Adrenal gland (tissue), 12 donors: ENCODE measurements around the gene SLFN5. TPM values are rescaled to one million over a fixed set of nuclear protein-coding genes. Genes with fewer than 3 reads are reported as not detected.

Experiments used
- DNase-seq, 7 donors: peaks; one replicate each; pipeline ENCODE4 v3.0.0-alpha.2; 2019 to 2020
- H3K27ac ChIP-seq, 5 donors: fragments of 200-600 bp; sonication (generic) in 4 of 5; 1 replicate in 3 of 5; 2 replicates in 2 of 5; pipeline versions ENCODE4 v1.5.1 to v1.8.0; 2016 to 2020; ENCODE audit warnings: mild to moderate bottlenecking in 1 of 5
- H3K27me3 ChIP-seq: fragments of 200-600 bp; 2 replicates; pipeline ENCODE4 v1.8.0; 2021
- H3K36me3 ChIP-seq, 2 donors: fragments of 200-600 bp; replicated peaks in 1 of 2; 1 replicate in 1 of 2; 2 replicates in 1 of 2; pipeline versions ENCODE4 v1.5.1 to v1.8.0; 2018 to 2022
- H3K4me1 ChIP-seq, 2 donors: fragments of 200-600 bp; replicated peaks in 1 of 2; 1 replicate in 1 of 2; 2 replicates in 1 of 2; pipeline versions ENCODE4 v1.5.1 to v1.8.0; 2018 to 2021
- H3K4me3 ChIP-seq, 4 donors: fragments of 200-600 bp; sonication (generic) in 3 of 4; one replicate each; pipeline ENCODE4 v1.5.1; 2016 to 2018
- H3K9me3 ChIP-seq, 3 donors: fragments of 200-600 bp; sonication (generic) in 1 of 3; replicated peaks in 1 of 3; 1 replicate in 2 of 3; 2 replicates in 1 of 3; pipeline versions ENCODE4 v1.5.1 to v1.8.0; 2016 to 2021
- POLR2A ChIP-seq, 2 donors: fragments of 450-650 bp; IDR thresholded peaks; one replicate each; pipeline ENCODE4 v1.6.1; 2017; ENCODE audit warnings: antibody characterized with exemption in 2 of 2, mild to moderate bottlenecking in 2 of 2, moderate library complexity in 1 of 2
- WGBS, 4 donors: extraction: QIAGEN DNeasy Blood & Tissue Kit in 2 of 4; methylation state at CpG; one replicate each; pipeline versions ENCODE4 v1.1.5 to v1.1.7; 2013 to 2017; 5-methylcytosine and 5-hydroxymethylcytosine counted together
- intact Hi-C, 2 donors: fragments of 100-400 bp; cut with DNase I; formaldehyde crosslinking; loops; one replicate each; pipeline versions ENCODE4 v1.14.1 to v1.15.0; 2022 to 2023
- polyA plus RNA-seq, 3 donors: library from polyadenylated mRNA; stranded (reverse); fragments of 200-250 nt in 2 of 3; fragments of 350-450 nt in 1 of 3; fragmentation: Illumina TruSeq in 1 of 3; extraction: RNeasy Lipid Tissue Mini Kit (QIAGEN cat#74804) in 1 of 3; gene quantifications; one replicate each; pipeline ENCODE4 v1.2.3, GENCODE V29; 2013 to 2014
- total RNA-seq, 9 donors: library from RNA; depleted of rRNA in 4 of 9; stranded (reverse); fragments of >200 nt in 4 of 9; fragments of 120-200 nt in 1 of 9; fragmentation: NEBNext Ultra II Directional in 1 of 9; extraction: Animal tissue kit (Norgen Biotek cat#: 25700) in 1 of 9; gene quantifications; one replicate each; pipeline versions ENCODE4 v1.1.0 to v1.2.4, GENCODE V29; 2013 to 2023
- TF ChIP-seq, protein P1 (sequence below), 6 experiments: fragments of 450-650 bp in 4 of 6; fragments of 200-600 bp in 2 of 6; sonication (generic) in 1 of 6; IDR thresholded peaks; 1 replicate in 5 of 6; 2 replicates in 1 of 6; pipeline versions ENCODE4 v1.5.1 to v1.8.0; 2016 to 2021; ENCODE audit warnings: antibody characterized with exemption in 6 of 6, mild to moderate bottlenecking in 2 of 6, moderate library complexity in 1 of 6
- donor health status: healthy with polysubstance abuse.
- donor health status: Bipolar disorder and iron deficiency.
- donor health status: DM: yes; HTN: yes; CAD: no.
- donor health status: DM: no; HTN: no; CAD: no.
- donor health status: DM: no; HTN: no; CAD: no.
- donor health status: DM: yes; HTN: yes; CAD: no.

Gene SLFN5
- total and polyA plus RNA-seq, 12 donors, result 3.2 to 57.8 (median 34.4) TPM

DNA sequence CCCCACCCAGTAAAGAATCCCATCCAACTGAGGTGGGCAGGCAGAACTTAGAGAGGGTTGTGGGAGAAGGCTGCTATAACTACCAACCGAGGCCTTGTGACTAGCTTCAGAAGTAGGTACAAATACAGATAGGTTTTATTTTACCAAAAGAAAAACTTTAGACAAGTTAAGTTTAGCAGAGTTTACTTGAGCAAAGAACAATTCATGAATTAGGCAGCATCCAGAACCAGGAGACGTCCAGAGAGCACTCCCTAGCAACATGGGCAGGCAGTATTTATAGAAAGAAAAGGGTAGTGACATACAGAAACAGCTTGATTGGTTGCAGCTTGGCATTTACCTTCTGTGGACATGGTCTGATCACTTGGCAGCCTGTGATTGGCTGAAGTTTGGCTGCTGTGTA, 42.1 kb downstream of the SLFN5 start:
- H3K36me3 ChIP-seq, result no peaks in the 10 kb centered on the region
- no peak overlapping the region for H3K4me3 ChIP-seq
- H3K27me3 ChIP-seq, result no peaks in the 10 kb centered on the region
- DNase-seq, result no peak
- 70 to 84% (median 81%) methylated on average over 2 of the region's 2 CpGs for WGBS, 4 donors
- intact Hi-C loops, result no loop called here
- no peak for TF ChIP-seq POLR2A (IDR thresholded peaks at IDR 0.05)
- TF ChIP-seq, protein P1, sequence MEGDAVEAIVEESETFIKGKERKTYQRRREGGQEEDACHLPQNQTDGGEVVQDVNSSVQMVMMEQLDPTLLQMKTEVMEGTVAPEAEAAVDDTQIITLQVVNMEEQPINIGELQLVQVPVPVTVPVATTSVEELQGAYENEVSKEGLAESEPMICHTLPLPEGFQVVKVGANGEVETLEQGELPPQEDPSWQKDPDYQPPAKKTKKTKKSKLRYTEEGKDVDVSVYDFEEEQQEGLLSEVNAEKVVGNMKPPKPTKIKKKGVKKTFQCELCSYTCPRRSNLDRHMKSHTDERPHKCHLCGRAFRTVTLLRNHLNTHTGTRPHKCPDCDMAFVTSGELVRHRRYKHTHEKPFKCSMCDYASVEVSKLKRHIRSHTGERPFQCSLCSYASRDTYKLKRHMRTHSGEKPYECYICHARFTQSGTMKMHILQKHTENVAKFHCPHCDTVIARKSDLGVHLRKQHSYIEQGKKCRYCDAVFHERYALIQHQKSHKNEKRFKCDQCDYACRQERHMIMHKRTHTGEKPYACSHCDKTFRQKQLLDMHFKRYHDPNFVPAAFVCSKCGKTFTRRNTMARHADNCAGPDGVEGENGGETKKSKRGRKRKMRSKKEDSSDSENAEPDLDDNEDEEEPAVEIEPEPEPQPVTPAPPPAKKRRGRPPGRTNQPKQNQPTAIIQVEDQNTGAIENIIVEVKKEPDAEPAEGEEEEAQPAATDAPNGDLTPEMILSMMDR (IDR thresholded peaks at IDR 0.05), result no peak
- no peak overlapping the region for H3K27ac ChIP-seq
- H3K4me1 ChIP-seq, result no peaks in the 10 kb centered on the region
- H3K9me3 ChIP-seq, result no peaks in the 10 kb centered on the region

DNA sequence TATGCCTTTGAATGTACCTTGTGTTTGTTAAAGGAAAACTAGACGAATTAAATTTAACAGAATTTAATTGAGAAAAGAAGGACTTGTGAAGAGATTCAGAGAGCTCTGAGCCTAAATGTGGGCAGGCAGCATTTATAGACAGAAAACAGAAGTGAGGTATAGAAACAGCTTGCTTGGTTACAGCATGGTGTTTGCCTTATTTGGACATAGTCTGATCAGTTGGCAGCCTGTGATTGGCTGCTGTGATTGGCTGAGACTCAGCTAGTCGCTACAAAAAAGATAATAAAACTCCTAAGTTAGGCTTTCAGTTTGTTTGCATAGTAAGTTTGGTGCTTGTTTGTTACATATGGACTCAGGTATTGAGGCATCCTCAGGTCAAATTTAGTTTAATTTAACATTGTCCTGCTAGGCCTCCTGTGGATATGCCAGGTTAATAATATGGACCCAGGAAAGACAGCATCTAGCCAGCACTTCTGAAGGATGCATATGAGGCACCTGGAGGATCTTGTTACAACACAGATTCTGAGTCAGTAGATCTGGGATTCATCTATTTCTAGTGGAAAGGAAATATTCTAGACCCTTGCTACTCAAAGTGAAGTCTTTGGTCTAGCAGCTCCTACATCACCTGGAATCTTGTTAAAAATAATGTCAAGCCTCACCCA, 43.4 kb downstream of the SLFN5 start:
- H3K36me3 ChIP-seq, result no peaks in the 10 kb centered on the region
- 40 to 62% (median 51%) methylated on average over 2 of the region's 2 CpGs for WGBS, 4 donors
- intact Hi-C loops, result no loop called here
- H3K4me1 ChIP-seq, result no peaks in the 10 kb centered on the region
- H3K9me3 ChIP-seq, result no peaks in the 10 kb centered on the region
- peaks cover 5% of the 10 kb centered on the region for H3K27me3 ChIP-seq
- no peak for TF ChIP-seq POLR2A (IDR thresholded peaks at IDR 0.05)
- TF ChIP-seq, protein P1 (IDR thresholded peaks at IDR 0.05), result no peak
- H3K27ac ChIP-seq, result no peak overlapping the region
- no peak for DNase-seq
- H3K4me3 ChIP-seq, result no peak overlapping the region

DNA sequence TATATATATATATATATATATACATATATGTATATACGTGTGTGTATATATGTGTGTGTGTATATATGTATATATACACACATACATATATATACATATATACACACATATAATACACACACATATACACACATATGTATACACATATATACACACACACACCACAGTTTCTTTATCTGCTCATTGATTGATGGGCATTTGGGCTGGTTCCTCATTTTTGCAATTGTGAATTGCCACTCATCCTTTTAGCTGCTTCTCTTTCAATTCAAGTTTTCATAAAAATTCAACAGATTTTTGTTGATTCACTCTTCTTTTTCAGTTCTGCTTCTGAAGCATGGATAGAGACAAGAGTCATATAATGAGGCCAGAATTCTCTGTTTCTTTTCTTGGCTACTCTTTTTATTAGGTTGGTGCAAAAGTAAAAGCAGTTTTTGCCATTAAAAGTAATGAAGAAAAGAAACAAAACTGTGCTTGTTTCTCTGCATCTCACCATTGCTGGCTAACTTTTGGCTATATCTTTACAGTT, 44.5 kb downstream of the SLFN5 start:
- Histone ChIP-seq H3K27ac (no peak overlapping the region), H3K36me3 (no peaks in the 10 kb centered on the region), H3K4me1 (no peaks in the 10 kb centered on the region), H3K4me3 (no peak overlapping the region), H3K9me3 (no peaks in the 10 kb centered on the region), H3K27me3 (peaks cover 5% of the 10 kb centered on the region)
- intact Hi-C loops, result no loop called here
- 61 to 80% (median 67%) methylated on average over 1 of the region's 1 CpG for WGBS, 4 donors
- TF ChIP-seq, protein P1 (IDR thresholded peaks at IDR 0.05), result no peak
- TF ChIP-seq POLR2A (IDR thresholded peaks at IDR 0.05), result no peak
- DNase-seq, result no peak

DNA sequence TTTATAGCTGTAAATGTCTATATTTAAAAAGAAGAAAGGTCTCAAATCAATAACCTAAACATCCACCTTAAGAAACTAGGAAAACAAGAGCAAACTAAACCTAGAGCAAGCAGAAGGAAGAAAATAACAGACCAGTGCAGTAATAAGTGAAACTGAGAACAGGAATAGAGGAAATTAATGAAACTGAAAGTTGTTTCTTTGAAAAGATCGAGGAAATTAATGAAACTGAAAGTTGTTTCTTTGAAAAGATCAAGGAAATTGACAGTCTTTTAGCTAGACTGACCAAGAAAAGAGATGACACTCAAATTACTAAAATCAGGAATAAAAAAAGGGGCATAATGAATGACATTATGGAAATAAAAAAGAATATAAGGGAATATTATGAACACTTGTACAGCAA, 46.4 kb downstream of the SLFN5 start:
- DNase-seq, result no peak
- intact Hi-C loops, result no loop called here
- H3K9me3 ChIP-seq, result no peaks in the 10 kb centered on the region
- H3K36me3 ChIP-seq, result no peaks in the 10 kb centered on the region
- no peak overlapping the region for H3K4me3 ChIP-seq
- WGBS, 4 donors, result 44 to 56% (median 51%) methylated on average over 1 of the region's 1 CpG
- peaks cover 5% of the 10 kb centered on the region for H3K27me3 ChIP-seq
- no peaks in the 10 kb centered on the region for H3K4me1 ChIP-seq
- TF ChIP-seq, protein P1 (IDR thresholded peaks at IDR 0.05), result no peak
- no peak for TF ChIP-seq POLR2A (IDR thresholded peaks at IDR 0.05)
- no peak overlapping the region for H3K27ac ChIP-seq
